ENCODE results near the gene FGFR1OP2.
A peak's percentile ranks its signal among the peaks of the same experiment; 100 is the strongest.
"Not testable (repeated sequence)": the region's sequence is repeated elsewhere in the genome, so short reads cannot be mapped to it uniquely, and the experiment has no call there.

The FGFR1OP2 gene
- 28.0 to 89.9 (median 47.7) reads per million in 17 experiments for total RNA-seq

- peak; percentile 99 to 100 (median 100) for DNase-seq
Observed at GRCh38 chr12:26937863-26938700, at the start of gene FGFR1OP2, which contains the start of gene INTS13. TSS of gene FGFR1OP2 (plus strand) at chr12:26938470. CDS start at chr12:26954159, 15,689 bp downstream. TSS of gene INTS13 (minus strand) at chr12:26937981. CDS start at chr12:26936803, 1,178 bp downstream.

GRCh38 chr12:26890784-26891183 lies 47.5 kb upstream of the FGFR1OP2 start:
- DNase-seq = no peak

GRCh38 chr12:26891704-26892103 lies 46.6 kb upstream of the FGFR1OP2 start:
- DNase-seq = no peak

GRCh38 chr12:26895672-26896071 lies 42.6 kb upstream of the FGFR1OP2 start:
- no peak for DNase-seq

DNA sequence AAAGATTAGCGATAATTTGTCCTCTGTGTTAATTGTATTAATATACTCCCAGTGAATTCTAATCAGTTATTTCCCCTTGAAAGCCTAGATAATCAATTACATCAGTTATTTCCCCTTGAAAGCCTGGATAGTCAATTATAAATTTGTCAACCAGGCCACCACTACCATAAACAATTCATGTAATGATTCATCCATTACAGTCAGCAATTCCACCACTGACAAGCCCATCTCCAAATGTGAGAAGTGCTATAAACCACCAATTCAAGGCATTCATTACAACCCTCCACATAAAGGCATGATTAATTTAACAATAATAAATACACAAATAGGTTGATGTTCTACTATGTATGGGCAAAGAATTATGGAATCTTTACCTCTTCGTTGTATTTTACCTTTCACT lies 41.4 kb upstream of the FGFR1OP2 start:
- DNase-seq = no peak

DNA sequence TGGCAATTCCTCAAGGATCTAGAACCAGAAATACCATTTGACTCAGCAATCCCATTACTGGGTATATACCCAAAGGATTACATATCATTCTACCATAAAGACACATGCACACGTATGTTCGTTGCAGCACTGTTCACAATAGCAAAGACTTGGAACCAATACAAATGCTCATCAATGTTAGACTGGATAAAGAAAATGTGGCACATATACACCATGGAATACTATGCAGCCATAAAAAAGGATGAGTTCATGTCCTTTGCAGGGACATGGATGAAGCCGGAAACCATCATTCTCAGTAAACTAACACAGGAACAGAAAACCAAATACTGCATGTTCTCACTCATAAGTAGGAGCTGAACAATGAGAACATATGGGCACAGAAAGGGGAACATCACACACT lies 34.9 kb upstream of the FGFR1OP2 start:
- not testable (repeated sequence) for DNase-seq

DNA sequence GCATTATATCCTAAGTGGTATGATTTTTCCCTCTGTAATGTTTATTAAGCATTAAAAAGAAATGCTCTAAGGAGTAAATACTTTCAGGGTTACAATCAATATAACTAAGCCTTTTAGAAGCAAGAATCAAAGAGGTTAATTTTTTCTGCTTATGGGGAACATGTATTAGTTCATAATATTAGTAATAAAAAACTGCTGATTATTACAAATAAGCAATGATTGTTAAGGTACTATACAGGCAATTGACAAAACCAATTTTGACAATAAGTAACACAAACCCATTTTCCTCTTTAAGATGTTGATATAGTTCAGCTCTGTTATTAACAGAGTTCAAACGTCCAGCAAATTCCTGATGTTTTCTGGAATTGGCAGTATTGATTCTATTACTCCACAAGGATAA lies 32.2 kb upstream of the FGFR1OP2 start:
- DNase-seq = no peak

DNA sequence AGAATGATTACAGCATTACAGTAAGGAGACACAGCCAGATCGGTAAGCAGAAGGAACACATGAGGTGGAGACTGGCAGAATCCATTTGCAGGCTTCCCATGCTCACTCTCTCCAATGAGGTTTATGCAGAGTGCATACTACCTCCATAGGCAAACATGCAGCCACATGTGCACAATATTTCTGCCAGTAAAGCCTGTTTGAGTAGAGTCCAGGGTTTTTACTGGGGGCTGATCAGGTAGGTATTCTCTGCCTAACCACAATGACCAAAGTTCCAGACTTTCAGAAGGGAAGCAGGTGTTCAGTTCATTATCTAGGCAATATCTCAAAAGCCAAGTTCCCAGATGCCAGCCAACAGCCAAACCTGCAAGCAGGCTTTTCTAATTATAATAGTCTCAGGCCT lies 31.6 kb upstream of the FGFR1OP2 start:
- DNase-seq = no peak

DNA sequence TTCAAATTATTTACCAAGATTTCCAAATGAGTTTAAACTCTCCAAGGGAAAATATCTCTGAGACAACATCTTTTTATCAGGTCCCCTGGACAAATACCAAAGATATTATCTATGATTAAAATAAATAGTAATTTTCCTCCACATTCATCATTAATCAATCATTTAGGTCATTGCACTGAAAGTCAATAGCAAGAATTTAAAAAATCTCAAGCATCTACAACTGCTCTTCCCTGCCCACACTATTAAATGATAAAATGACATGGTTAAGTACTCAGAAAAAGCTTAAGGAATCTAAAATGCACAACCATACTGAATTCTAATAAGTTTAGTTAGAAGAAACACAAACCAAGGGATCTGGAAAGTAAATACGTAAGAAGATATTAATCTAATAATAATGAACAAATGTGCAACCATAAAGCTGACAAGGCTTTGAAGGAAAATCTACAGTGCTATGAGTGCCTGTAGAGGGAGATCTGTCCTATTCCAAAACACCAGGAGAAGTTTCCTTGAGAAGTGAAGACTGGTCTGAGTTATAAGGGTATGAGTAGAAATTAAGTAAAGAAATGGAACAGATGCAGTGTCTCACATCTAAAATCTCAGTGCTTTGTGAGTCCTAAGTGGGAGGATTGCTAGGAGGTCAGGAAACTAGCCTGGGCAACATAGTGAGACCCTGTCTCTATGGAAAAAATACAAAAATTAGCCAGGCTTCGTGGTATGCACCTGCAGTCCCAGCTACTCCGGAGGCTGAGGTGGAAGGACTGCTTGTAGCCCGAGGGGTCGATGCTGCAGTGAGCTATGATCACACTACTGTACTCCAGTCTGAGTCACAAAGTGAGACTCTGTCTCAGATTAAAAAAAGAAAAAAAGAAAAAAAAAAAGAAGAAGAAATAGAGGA lies 19.7 kb upstream of the FGFR1OP2 start:
- DNase-seq = peak in 1 of 4 experiments; percentile 11

DNA sequence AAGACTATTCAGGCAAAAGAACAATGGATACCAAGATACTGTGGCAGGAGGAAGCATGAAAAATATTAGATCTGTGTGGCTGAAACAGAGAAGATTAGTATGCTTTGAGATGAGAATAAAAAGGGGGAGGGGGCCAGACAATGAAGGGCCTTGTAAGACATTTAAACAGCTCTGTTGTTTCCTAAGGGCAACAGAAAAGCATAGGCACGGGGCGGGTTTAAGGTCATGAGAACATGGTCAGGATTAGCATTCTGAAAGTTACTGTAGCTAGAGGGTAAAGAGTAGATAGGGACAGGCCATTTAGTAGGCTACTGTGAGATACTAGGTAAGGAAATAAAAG lies 19.1 kb upstream of the FGFR1OP2 start:
- no peak for DNase-seq

DNA sequence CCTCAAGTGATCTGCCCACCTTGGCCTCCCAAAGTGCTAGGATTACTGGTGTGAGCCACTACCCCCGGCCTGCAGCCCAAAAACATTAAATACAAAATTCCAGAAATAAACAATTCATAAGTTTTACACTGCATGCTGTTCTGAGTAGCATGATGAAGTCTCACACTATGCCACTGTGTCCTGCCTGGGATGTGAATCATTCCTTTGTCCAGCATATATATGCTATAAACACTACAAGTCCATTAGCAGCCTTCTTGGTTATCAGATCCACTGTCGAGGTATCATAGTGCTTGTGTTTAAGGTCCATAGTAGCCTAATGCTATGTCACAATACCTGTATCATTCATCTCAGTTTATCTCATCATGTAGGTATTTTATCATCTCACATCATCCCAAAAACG lies 16.4 kb upstream of the FGFR1OP2 start:
- DNase-seq = no peak

DNA sequence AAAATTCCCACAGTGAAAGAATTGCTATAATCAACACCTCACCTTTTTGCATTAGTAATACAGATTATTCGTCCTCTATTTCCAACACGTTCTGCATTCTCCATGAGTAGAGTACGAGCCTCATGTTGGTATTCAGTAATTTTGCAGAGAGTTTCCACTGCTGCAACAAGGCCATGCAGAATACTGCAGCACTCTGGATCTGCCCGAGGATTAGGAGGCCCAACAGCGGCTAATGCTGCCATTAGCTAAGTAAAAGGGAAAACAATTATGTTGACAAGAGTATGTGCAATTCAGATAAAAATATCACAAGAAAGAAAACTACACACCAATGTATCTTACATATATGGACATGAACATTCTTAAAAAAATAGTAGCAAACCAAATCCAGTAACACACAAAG lies 9.6 kb upstream of the FGFR1OP2 start:
- DNase-seq = no peak

DNA sequence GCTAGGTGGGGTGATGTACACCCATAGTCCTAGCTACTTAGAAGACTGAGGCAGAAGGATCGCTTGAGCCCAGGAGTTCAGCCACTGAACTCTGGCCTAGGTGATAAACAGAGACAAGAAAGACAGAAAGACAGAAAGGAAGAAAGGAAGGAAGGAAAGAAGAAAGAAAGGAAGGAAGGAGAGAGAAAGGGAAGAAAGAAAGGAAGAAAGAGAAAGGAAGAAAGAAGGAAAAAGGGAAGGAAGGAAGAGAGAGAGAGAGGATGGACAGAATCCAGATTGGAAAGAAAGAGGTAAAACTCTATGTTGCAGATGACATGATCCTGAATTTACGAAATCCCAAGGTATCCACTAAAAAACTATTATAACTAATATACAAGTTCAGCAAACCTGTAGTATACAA lies 8.7 kb upstream of the FGFR1OP2 start:
- DNase-seq = no peak

DNA sequence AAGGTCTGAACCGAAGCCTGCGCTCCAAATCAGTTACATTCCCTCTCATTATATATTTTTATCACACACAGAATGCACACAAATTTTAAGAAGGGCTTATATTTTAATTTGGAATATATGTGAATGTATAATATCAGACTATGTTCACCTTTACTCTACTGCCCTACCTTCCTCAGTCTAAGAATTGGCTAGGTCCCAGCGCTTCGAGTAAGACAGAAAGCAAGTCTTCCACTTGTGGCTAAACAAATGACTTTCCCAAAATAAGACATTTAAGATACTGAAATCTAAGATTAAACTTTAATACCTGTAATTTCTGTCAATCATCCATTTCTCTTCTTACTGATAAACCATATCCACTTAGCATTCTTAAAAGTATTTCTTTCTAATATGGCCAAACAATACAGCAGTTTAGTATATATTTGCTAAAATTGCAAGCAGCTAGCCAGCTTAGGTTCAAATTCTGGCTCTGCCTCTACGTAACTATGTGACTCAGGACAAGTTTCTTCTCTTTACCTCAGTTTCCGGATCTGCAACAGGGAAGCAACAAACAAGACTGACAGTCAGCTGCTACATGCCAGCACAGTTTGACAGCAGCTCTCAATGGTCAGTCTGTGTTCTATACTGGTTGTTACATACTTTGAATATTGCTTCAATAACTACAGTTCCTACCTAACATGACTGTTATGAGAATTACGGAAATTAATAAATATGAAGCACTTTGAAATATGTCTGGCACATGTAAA lies 2.5 kb upstream of the FGFR1OP2 start:
- peak in 3 of 4 experiments; percentile 37 to 44 (median 39) for DNase-seq

DNA sequence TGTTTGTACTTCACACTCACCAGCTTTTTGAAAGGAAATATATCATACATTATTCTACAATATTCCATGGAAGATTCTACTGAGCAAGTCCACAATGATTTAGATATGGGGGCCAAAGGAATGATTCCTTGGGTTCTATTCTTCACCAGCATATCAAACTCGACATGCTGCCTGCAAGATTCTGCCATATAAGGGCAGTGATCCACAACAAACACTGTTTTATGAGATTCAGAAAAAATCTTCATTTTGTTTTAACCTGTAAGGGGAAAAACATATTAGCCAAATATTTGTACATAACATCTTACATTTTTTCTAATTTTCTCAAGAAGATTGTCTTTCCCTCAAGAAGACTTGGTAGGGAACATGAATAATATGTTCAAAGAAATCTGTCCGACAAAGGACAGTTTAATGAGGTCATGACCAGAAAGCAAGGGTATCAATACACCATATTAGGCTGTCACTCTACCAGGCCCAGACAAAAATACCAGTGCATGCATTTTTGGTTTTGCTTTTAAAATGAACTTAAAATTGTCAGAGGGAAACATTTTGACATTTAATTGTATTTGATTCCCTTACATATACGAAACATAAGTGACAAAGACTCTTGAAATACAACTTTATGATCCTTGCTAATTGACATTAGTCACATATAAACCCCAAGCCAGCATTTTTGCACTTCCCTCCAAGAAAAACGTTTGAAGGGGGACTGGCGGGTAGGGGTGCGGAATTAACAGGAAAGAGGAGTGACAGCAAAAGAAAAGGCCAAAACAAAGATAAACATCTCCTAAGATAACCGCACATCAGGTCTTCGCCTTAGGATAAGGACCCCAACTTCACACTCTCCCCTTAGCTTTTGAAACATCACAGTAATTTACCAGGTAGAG lies 1.5 kb upstream of the FGFR1OP2 start:
- peak in 3 of 4 experiments; percentile 15 to 36 (median 17) for DNase-seq

GRCh38 chr12:26937443-26937862 lies 817 bp upstream of the FGFR1OP2 start:
- DNase-seq = no peak

- DNase-seq = peak; percentile 31 to 69 (median 58)
Observed at GRCh38 chr12:26938701-26939062, 412 bp downstream of the FGFR1OP2 start.

GRCh38 chr12:26939192-26939832 lies 1.0 kb downstream of the FGFR1OP2 start:
- DNase-seq = peak in 2 of 4 experiments; percentile 12 to 33

- DNase-seq = no peak
Observed at GRCh38 chr12:26939953-26940352, 1.7 kb downstream of the FGFR1OP2 start.

DNA sequence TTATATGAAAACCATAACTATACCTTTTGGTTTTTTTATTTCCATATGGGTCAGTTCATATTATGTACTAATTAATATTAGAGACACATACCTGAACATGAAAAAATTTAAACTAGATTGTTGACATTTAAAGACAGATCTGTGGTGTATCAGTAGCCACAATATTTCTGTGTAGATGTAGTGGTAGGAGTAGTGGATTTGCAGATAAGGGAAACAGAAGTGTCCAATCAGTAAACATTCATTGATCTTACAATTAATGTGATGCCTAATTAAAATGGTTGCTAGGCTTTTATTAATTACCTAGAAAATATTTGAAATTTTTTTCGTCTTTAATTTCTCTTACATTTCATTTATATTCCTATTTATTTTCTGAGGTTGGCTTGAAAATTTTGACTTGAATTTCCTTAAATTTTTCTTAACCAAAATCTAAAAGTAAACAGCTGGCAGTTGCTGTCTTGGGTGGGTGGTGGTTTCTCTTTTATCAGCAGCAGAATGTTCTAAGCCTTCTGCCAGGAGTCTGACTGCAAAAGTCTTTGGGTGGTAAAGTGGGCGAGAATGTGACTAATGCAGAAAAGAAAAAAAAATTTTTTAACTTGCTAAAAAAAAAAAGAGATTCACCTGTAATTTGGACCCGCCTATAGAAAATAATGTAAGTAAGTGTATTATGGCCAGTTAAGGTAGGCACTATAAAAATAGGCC lies 2.4 kb downstream of the FGFR1OP2 start:
- DNase-seq = peak; percentile 25 to 61 (median 55)
